Femur (tissue), 1 donor: ENCODE results near the gene TUBA4A.
"Not testable (repeated sequence)": the region's sequence is repeated elsewhere in the genome, so short reads cannot be mapped to it uniquely, and the experiment has no call there.

Experiments
- DNase-seq: peaks from one replicate; pipeline ENCODE4 v3.0.0-alpha.2; 2017

TUBA4A gene

GRCh38 chr2:219266886-219267285, 13.2 kb upstream of the TUBA4A start:
- DNase-seq = no peak

- DNase-seq = no peak
These were observed 12.5 kb upstream of the TUBA4A start for GRCh38 chr2:219266232-219266631.

- no peak for DNase-seq
These were observed 7.5 kb upstream of the TUBA4A start for GRCh38 chr2:219261024-219261855.

GRCh38 chr2:219258942-219259341, 5.2 kb upstream of the TUBA4A start:
- DNase-seq = not testable (repeated sequence)

- no peak for DNase-seq
These were observed 978 bp upstream of the TUBA4A start for GRCh38 chr2:219254590-219255201.

- peak; percentile 63 for DNase-seq
These were observed 592 bp downstream of the TUBA4A start, which contains the start of gene TUBA4B for GRCh38 chr2:219252900-219253752. Gene TUBA4B, plus strand, starts transcription at chr2:219253243. Its CDS starts 165 bp downstream, at chr2:219253408.

- DNase-seq = no peak
These were observed 1.2 kb downstream of the TUBA4A start for GRCh38 chr2:219252570-219252899.

- no peak for DNase-seq
These were observed 1.6 kb downstream of the TUBA4A start for GRCh38 chr2:219252084-219252483.

- no peak for DNase-seq
These were observed 2.1 kb downstream of the TUBA4A start for GRCh38 chr2:219251656-219252055.

GRCh38 chr2:219250049-219250781, 3.5 kb downstream of the TUBA4A start:
- DNase-seq = no peak

GRCh38 chr2:219249203-219249980, 4.3 kb downstream of the TUBA4A start:
- peak; percentile 77 for DNase-seq

GRCh38 chr2:219248845-219249202, 4.9 kb downstream of the TUBA4A start:
- DNase-seq = no peak

GRCh38 chr2:219247678-219248642, 5.8 kb downstream of the TUBA4A start:
- DNase-seq = no peak

- DNase-seq = no peak
These were observed 7.2 kb downstream of the TUBA4A start for GRCh38 chr2:219246559-219246958.

- no peak for DNase-seq
These were observed 7.9 kb downstream of the TUBA4A start for GRCh38 chr2:219245899-219246230.

GRCh38 chr2:219245148-219245898, 8.4 kb downstream of the TUBA4A start, which contains the start of the genes GLB1L and STK16:
Gene GLB1L, minus strand, starts transcription at chr2:219245444. Its CDS starts 1,871 bp downstream, at chr2:219243573.
Gene STK16, plus strand, starts transcription at chr2:219245479. Its CDS starts 521 bp downstream, at chr2:219246000.
- DNase-seq = peak; percentile 96

GRCh38 chr2:219244789-219245147, 8.9 kb downstream of the TUBA4A start:
- no peak for DNase-seq

GRCh38 chr2:219243291-219243761, 10.4 kb downstream of the TUBA4A start:
- DNase-seq = no peak

GRCh38 chr2:219234331-219234730, 19.4 kb downstream of the TUBA4A start:
- no peak for DNase-seq

- no peak for DNase-seq
These were observed 23.6 kb downstream of the TUBA4A start for GRCh38 chr2:219230059-219230540.
